K562 (cell line): Measurements from ENCODE around the gene DPM2. TPM values are rescaled to one million over a fixed set of nuclear protein-coding genes. Genes with fewer than 3 reads are reported as not detected.

Experiments
- ATAC-seq: fragments of 200-7000 bp; cut with Tn5 transposase; 3 replicates; pipeline ENCODE4 v1.9.1; 2020; ENCODE audit warnings: moderate library complexity
- BruUV-seq: library from RNA; stranded (reverse); fragments of 400-500 nt; replicated peaks from 2 replicates; lab custom pipeline; 2021; lab: Mats Ljungman, UMichigan
- CTCF ChIA-PET: fragments of 300-600 bp; formaldehyde crosslinking; extraction: SDS; loops from one replicate; lab custom pipeline; 2021; ENCODE audit warnings: low intra/inter-chr PET ratio; lab: Yijun Ruan, JAX
- POLR2A ChIA-PET: fragments of 300-600, 350-650 bp; sonication (Branson Sonifier 250); formaldehyde crosslinking; extraction: SDS; loops from one replicate; lab custom pipeline; 2021; ENCODE audit warnings: antibody characterized with exemption, inconsistent platforms; lab: Yijun Ruan, JAX
- DNase-seq, 4 experiments: peaks; one replicate each; pipeline versions ENCODE4 v3.0.0 to v3.0.0-alpha.2; 2011 to 2018; ENCODE audit warnings: low spot score in 3 of 4, mixed read lengths in 3 of 4; ENCODE audit errors: extremely low read depth in 1 of 4
- FAIRE-seq: peaks from 2 replicates; lab custom pipeline; 2011; peaks lifted over from hg19 to GRCh38; lab: Jason Lieb, UNC
- H2AFZ ChIP-seq: 2 replicates; pipeline ENCODE4 v1.6.0; 2011; ENCODE audit warnings: low read depth, low read length, control low read depth, inconsistent platforms
- H3K27ac ChIP-seq: fragments of 200-600 bp; 3 replicates; pipeline ENCODE4 v1.8.0; 2011; ENCODE audit warnings: low read depth, mild to moderate bottlenecking, control low read depth, inconsistent platforms, low read length, moderate library complexity, mixed read lengths; ENCODE audit errors: extremely low read depth
- H3K27me3 ChIP-seq, 2 experiments: fragments of 300-600 bp in 1 of 2; 2 replicates in 1 of 2; 3 replicates in 1 of 2; pipeline versions ENCODE4 v1.6.0 to v1.8.0; 2011; ENCODE audit warnings: inconsistent platforms in 2 of 2, low read length in 2 of 2, mild to moderate bottlenecking in 1 of 2, mixed read lengths in 1 of 2, moderate library complexity in 1 of 2; ENCODE audit not compliant: control insufficient read depth in 2 of 2, insufficient read depth in 2 of 2
- H3K36me3 ChIP-seq: fragments of 300-600 bp; 3 replicates; pipeline ENCODE4 v1.8.0; 2011; ENCODE audit warnings: mild to moderate bottlenecking, low read length, inconsistent platforms; ENCODE audit not compliant: control insufficient read depth, insufficient read depth
- H3K4me1 ChIP-seq, 2 experiments: fragments of 200-600 bp in 1 of 2; replicated peaks in 1 of 2; 2 replicates in 1 of 2; 3 replicates in 1 of 2; pipeline versions ENCODE4 v1.5.1 to v1.8.0; 2011; ENCODE audit warnings: inconsistent platforms in 2 of 2, low read length in 2 of 2, mild to moderate bottlenecking in 1 of 2, mixed read lengths in 1 of 2, moderate library complexity in 1 of 2; ENCODE audit not compliant: control insufficient read depth in 2 of 2, insufficient read depth in 2 of 2
- H3K4me2 ChIP-seq: 2 replicates; pipeline ENCODE4 v1.6.1; 2011; ENCODE audit warnings: low read length, control low read depth, inconsistent platforms, mixed read lengths; ENCODE audit not compliant: insufficient read depth
- H3K4me3 ChIP-seq: fragments of 200-600 bp; sonication (generic), shearing (Covaris generic); 2 replicates; pipeline ENCODE4 v1.5.1; 2016; ENCODE audit warnings: control low read depth, inconsistent platforms
- H3K79me2 ChIP-seq: fragments of 200-600 bp; 3 replicates; pipeline ENCODE4 v1.8.0; 2011; ENCODE audit warnings: low read length, inconsistent platforms; ENCODE audit not compliant: control insufficient read depth, insufficient read depth
- H3K9ac ChIP-seq, 2 experiments: 2 replicates each; pipeline versions ENCODE4 v1.6.0 to v1.6.1; 2011; ENCODE audit warnings: low read depth in 2 of 2, low read length in 2 of 2, control low read depth in 1 of 2, inconsistent platforms in 1 of 2, mild to moderate bottlenecking in 1 of 2, mixed read lengths in 1 of 2; ENCODE audit not compliant: insufficient read depth in 1 of 2
- H3K9me1 ChIP-seq: one replicate; pipeline ENCODE4 v1.6.0; 2011; ENCODE audit warnings: inconsistent platforms, mild to moderate bottlenecking, low read length, moderate library complexity; ENCODE audit not compliant: control insufficient read depth, insufficient read depth
- H3K9me3 ChIP-seq: replicated peaks from 2 replicates; pipeline ENCODE4 v1.5.1; 2011; ENCODE audit warnings: low read depth, low read length, inconsistent platforms; ENCODE audit not compliant: control insufficient read depth, insufficient read depth
- H4K20me1 ChIP-seq: replicated peaks from 2 replicates; pipeline ENCODE4 v1.6.1; 2011; ENCODE audit warnings: low read length, inconsistent platforms, mixed read lengths; ENCODE audit not compliant: control insufficient read depth, insufficient read depth
- ETV1 ChIP-seq: fragments of 450-650 bp; conservative IDR thresholded peaks from 2 replicates; pipeline ENCODE4 v1.6.1; 2016; ENCODE audit warnings: missing genetic modification characterization, control low read depth, low read depth, missing compliant biosample characterization
- EZH2 ChIP-seq: IDR thresholded peaks from 2 replicates; pipeline ENCODE4 v1.6.1; 2012; ENCODE audit warnings: low read depth, mild to moderate bottlenecking, inconsistent platforms, low read length, borderline replicate concordance
- HMG20B ChIP-seq: fragments of 250-450 bp; sonication (Bioruptor Pico); IDR thresholded peaks from 2 replicates; pipeline ENCODE4 v1.5.0; 2021; ENCODE audit warnings: mild to moderate bottlenecking
- PTTG1 ChIP-seq: fragments of 450-650 bp; IDR thresholded peaks from 2 replicates; pipeline ENCODE4 v1.6.1; 2016; ENCODE audit warnings: low read depth, mild to moderate bottlenecking, missing genetic modification characterization, missing compliant biosample characterization
- RBM17 ChIP-seq: fragments of 200-400 bp; formaldehyde crosslinking; IDR thresholded peaks from 2 replicates; pipeline ENCODE4 v1.6.1; 2017; ENCODE audit warnings: low read depth, mild to moderate bottlenecking, low read length, borderline replicate concordance
- SMAD2 ChIP-seq: fragments of 150-350 bp; IDR thresholded peaks from 2 replicates; pipeline ENCODE4 v1.6.1; 2014; ENCODE audit warnings: low read depth, mild to moderate bottlenecking, low read length
- SP2 ChIP-seq: IDR thresholded peaks from 2 replicates; pipeline ENCODE4 v1.6.1; 2011; ENCODE audit warnings: mild to moderate bottlenecking, low read depth, low read length, moderate library complexity; ENCODE audit not compliant: poor library complexity, severe bottlenecking; ENCODE audit errors: extremely low read depth
- ZFP30 ChIP-seq: fragments of 250-450 bp; sonication (Bioruptor Pico); IDR thresholded peaks from 2 replicates; pipeline ENCODE4 v1.8.0; 2022; ENCODE audit warnings: moderate library complexity, mild to moderate bottlenecking, inconsistent platforms, borderline replicate concordance
- ZNF143 ChIP-seq: sonication (generic); formaldehyde crosslinking; IDR thresholded peaks from 2 replicates; pipeline ENCODE4 v1.9.0; 2022; ENCODE audit warnings: mild to moderate bottlenecking, missing genetic modification reagents
- ZNF695 ChIP-seq: fragments of 450-650 bp; formaldehyde crosslinking; IDR thresholded peaks from 2 replicates; pipeline ENCODE4 v1.4.0; 2020; ENCODE audit warnings: mild to moderate bottlenecking, moderate library complexity
- WGBS: fragments of 100-300 bp; shearing (Covaris generic); methylation state at CpG from one replicate; pipeline ENCODE4 v1.1.6; 2016; ENCODE audit warnings: low coverage, mixed read lengths; ENCODE audit not compliant: insufficient coverage; ENCODE audit errors: missing lambda C conversion rate; 5-methylcytosine and 5-hydroxymethylcytosine counted together
- in situ Hi-C: fragments of 300-500 bp; cut with MboI; formaldehyde crosslinking; loops from 4 replicates; pipeline ENCODE4 v1.15.0; 2018; ENCODE audit warnings: inconsistent platforms, mixed read lengths
- intact Hi-C: fragments of 100-400 bp; cut with micrococcal nuclease; formaldehyde crosslinking; loops from 2 replicates; pipeline ENCODE4 v1.14.2; 2022
- polyA plus RNA-seq, 8 experiments: library from polyadenylated mRNA; depleted of rRNA in 4 of 8; stranded (reverse) in 5 of 8; unstranded in 3 of 8; fragments of >200 nt; fragmentation: Nextera tagmentation in 2 of 8; fragmentation: Illumina TruSeq in 1 of 8; extraction: Ambion mirVana in 2 of 8; extraction: Trizol in 1 of 8; gene quantifications; 2 replicates each; pipeline versions ENCODE4 v1.2.1 to v1.2.3, GENCODE V29; 2011 to 2014; ENCODE audit warnings: inconsistent platforms in 1 of 8, missing spikeins in 1 of 8
- total RNA-seq, 7 experiments: library from RNA; depleted of rRNA in 6 of 7; stranded (reverse); fragments of >200 nt in 6 of 7; fragmentation: Illumina TruSeq in 2 of 7; extraction: Trizol in 2 of 7; gene quantifications; 2 replicates each; pipeline versions ENCODE4 v1.2.1 to v1.2.3, GENCODE V29; 2011 to 2021; ENCODE audit warnings: low replicate concordance in 1 of 7
- TF ChIP-seq, protein P1 (sequence below), 2 experiments: fragments of 450-650 bp in 1 of 2; sonication (generic) in 1 of 2; formaldehyde crosslinking; conservative IDR thresholded peaks; 2 replicates each; pipeline versions ENCODE4 v1.4.0 to v1.8.1; 2020 to 2022; ENCODE audit warnings: mild to moderate bottlenecking in 1 of 2, missing genetic modification reagents in 1 of 2
- TF ChIP-seq, protein P2 (sequence below): fragments of 450-650 bp; formaldehyde crosslinking; IDR thresholded peaks from 2 replicates; pipeline ENCODE4 v1.4.0; 2022; ENCODE audit warnings: missing genetic modification characterization
- TF ChIP-seq, protein P3 (sequence below): fragments of 450-650 bp; IDR thresholded peaks from 2 replicates; pipeline ENCODE4 v1.7.1; 2018; ENCODE audit warnings: mild to moderate bottlenecking, low read depth; ENCODE audit not compliant: partially characterized antibody

The DPM2 gene
- total and polyA plus RNA-seq, 9 of the 15 experiments (the other 6 are each of a cell fraction or from before 2014, with no cell fraction given): 43.5 to 126 (median 71.1) TPM

DNA sequence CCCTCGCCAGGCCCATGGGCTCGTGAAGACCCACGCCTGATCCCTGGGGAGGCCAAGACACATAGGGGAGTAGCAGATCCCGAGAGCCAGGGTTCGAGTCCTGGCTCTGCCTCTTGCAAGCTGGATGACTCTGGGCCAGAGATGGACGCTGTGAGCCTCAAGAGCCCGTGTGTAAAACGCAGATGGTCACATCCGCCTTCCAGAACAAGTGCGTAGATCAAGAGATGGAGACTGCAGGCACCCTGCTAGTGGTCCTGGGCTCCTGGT is 29.1 kb downstream of the DPM2 start:
- FAIRE-seq: no peak

More for the DNA sequence above, 29.1 kb downstream of the DPM2 start:
- Histone ChIP-seq H3K4me3 (no peak overlapping the region), H4K20me1 (no peaks in the 10 kb centered on the region), H3K4me1 (peaks cover 30 to 55% of the 10 kb centered on the region in 2 experiments), H3K79me2 (no peaks in the 10 kb centered on the region), H2AFZ (no peak overlapping the region), H3K36me3 (peaks cover 50% of the 10 kb centered on the region; the same call in 2 of the 3 replicates), H3K9me1 (no peaks in the 10 kb centered on the region), H3K27me3 (no peaks in the 10 kb centered on the region), H3K9ac (no peak overlapping the region), H3K4me2 (no peak overlapping the region), H3K27ac (no peak overlapping the region), H3K9me3 (no peaks in the 10 kb centered on the region)
- CTCF ChIA-PET: no interaction called here
- POLR2A ChIA-PET: interaction anchor here (0.7 kb wide), 2 partner anchors 24 to 339 kb away, joined by 3 read pairs; no protein-coding TSS in a partner anchor
- 91% methylated on average over 7 of the region's 10 CpGs for WGBS
- no TSS peak for BruUV-seq
- TF ChIP-seq EZH2 (no peak), SP2 (no peak), ZFP30 (no peak), ZNF143 (CRISPR knock-in tag) (no peak), SMAD2 (no peak), HMG20B (CRISPR knock-in tag) (no peak), PTTG1 (tag) (no peak), RBM17 (no peak), ETV1 (tag) (no peak), ZNF695 (CRISPR knock-in tag) (no peak)
- TF ChIP-seq, protein P1, sequence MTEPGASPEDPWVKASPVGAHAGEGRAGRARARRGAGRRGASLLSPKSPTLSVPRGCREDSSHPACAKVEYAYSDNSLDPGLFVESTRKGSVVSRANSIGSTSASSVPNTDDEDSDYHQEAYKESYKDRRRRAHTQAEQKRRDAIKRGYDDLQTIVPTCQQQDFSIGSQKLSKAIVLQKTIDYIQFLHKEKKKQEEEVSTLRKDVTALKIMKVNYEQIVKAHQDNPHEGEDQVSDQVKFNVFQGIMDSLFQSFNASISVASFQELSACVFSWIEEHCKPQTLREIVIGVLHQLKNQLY (CRISPR knock-in tag; conservative IDR thresholded peaks at IDR 0.05): no peak
- TF ChIP-seq, protein P2, sequence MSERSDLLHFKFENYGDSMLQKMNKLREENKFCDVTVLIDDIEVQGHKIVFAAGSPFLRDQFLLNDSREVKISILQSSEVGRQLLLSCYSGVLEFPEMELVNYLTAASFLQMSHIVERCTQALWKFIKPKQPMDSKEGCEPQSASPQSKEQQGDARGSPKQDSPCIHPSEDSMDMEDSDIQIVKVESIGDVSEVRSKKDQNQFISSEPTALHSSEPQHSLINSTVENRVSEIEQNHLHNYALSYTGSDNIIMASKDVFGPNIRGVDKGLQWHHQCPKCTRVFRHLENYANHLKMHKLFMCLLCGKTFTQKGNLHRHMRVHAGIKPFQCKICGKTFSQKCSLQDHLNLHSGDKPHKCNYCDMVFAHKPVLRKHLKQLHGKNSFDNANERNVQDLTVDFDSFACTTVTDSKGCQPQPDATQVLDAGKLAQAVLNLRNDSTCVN (CRISPR knock-in tag): no peak
- TF ChIP-seq, protein P3, sequence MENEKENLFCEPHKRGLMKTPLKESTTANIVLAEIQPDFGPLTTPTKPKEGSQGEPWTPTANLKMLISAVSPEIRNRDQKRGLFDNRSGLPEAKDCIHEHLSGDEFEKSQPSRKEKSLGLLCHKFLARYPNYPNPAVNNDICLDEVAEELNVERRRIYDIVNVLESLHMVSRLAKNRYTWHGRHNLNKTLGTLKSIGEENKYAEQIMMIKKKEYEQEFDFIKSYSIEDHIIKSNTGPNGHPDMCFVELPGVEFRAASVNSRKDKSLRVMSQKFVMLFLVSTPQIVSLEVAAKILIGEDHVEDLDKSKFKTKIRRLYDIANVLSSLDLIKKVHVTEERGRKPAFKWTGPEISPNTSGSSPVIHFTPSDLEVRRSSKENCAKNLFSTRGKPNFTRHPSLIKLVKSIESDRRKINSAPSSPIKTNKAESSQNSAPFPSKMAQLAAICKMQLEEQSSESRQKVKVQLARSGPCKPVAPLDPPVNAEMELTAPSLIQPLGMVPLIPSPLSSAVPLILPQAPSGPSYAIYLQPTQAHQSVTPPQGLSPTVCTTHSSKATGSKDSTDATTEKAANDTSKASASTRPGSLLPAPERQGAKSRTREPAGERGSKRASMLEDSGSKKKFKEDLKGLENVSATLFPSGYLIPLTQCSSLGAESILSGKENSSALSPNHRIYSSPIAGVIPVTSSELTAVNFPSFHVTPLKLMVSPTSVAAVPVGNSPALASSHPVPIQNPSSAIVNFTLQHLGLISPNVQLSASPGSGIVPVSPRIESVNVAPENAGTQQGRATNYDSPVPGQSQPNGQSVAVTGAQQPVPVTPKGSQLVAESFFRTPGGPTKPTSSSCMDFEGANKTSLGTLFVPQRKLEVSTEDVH: no peak
- in situ Hi-C loops (loop anchor here (25.0 kb wide), 1 partner anchor 971 kb away; no protein-coding TSS in a partner anchor), intact Hi-C loops (no loop called here)
- no peak for ATAC-seq
- no peak for DNase-seq
